Body of pancreas (tissue), 4 donors: ENCODE results near the gene EP400. TPM values are rescaled to one million over a fixed set of nuclear protein-coding genes. Genes with fewer than 3 reads are reported as not detected.

ENCODE experiments used
- ATAC-seq: fragments of 150-250 bp; one replicate; pipeline ENCODE4 v1.9.1; 2016
- DNase-seq, 4 donors: peaks; one replicate each; pipeline ENCODE4 v3.0.0-alpha.2; 2019
- H3K27ac ChIP-seq, 4 donors: fragments of 200-600 bp; sonication (generic); 1 replicate in 3 of 4; 2 replicates in 1 of 4; pipeline versions ENCODE4 v1.5.1 to v1.6.1; 2016 to 2019; ENCODE audit warnings: mild to moderate bottlenecking in 1 of 4, mixed read lengths in 1 of 4, moderate library complexity in 1 of 4
- H3K27me3 ChIP-seq, 2 donors: fragments of 200-600 bp; sonication (generic); one replicate each; pipeline ENCODE4 v1.6.0; 2016; ENCODE audit warnings: mild to moderate bottlenecking in 1 of 2
- H3K36me3 ChIP-seq, 2 donors: fragments of 200-600 bp; sonication (generic); replicated peaks in 1 of 2; 2 replicates each; pipeline ENCODE4 v1.5.1; 2016; ENCODE audit warnings: low read depth in 2 of 2; ENCODE audit not compliant: insufficient read depth in 1 of 2
- H3K4me1 ChIP-seq: fragments of 200-600 bp; sonication (generic); one replicate; pipeline ENCODE4 v1.6.0; 2016
- H3K4me3 ChIP-seq, 2 donors: fragments of 200-600 bp; sonication (generic); 1 replicate in 1 of 2; 2 replicates in 1 of 2; pipeline ENCODE4 v1.5.1; 2016 to 2019
- H3K9me3 ChIP-seq, 3 donors: fragments of 200-600 bp; sonication (generic); 1 replicate in 2 of 3; 2 replicates in 1 of 3; pipeline ENCODE4 v1.5.1; 2016
- CTCF ChIP-seq, 7 experiments: fragments of 450-650 bp in 4 of 7; fragments of 200-600 bp in 3 of 7; sonication (generic) in 3 of 7; IDR thresholded peaks; one replicate each; pipeline ENCODE4 v1.5.1; 2016 to 2019; ENCODE audit warnings: antibody characterized with exemption in 7 of 7
- POLR2A ChIP-seq, 3 donors: fragments of 450-650 bp; IDR thresholded peaks; one replicate each; pipeline ENCODE4 v1.6.1; 2016; ENCODE audit warnings: antibody characterized with exemption in 3 of 3, mild to moderate bottlenecking in 2 of 3
- WGBS, 2 donors: methylation state at CpG; one replicate each; pipeline ENCODE4 v1.1.5; 2017; 5-methylcytosine and 5-hydroxymethylcytosine counted together
- intact Hi-C: fragments of 100-400 bp; cut with DNase I; formaldehyde crosslinking; loops from one replicate; pipeline ENCODE4 v1.15.1; 2023
- total RNA-seq, 2 donors: library from RNA; depleted of rRNA; stranded (reverse); fragments of >200 nt; gene quantifications; one replicate each; pipeline ENCODE4 v1.1.0, GENCODE V29; 2016

EP400 gene
- total RNA-seq, 2 donors from 2014 or later, result 20.5 to 22.4 TPM

DNA sequence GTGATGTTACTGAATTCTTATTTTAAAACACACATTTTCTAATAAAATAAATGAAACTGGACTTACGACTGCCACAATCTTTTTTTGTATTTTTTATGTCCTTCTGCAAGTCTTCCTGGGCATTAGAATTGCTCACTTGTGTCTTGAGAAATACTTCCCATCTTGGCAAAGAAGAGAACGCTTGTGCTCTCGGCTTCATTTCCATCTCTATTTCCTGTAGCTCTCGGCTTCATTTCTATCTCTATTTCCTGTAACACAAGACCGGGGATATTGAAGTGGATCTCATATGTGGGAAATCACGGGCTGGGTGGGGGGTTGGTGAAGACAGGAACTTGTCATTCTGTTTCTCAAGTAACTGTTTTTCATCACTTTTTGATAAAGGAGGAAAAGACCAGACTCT lies 77.9 kb downstream of the EP400 start:
- H3K36me3 ChIP-seq, result peaks cover 20 to 57% of the 10 kb centered on the region in 2 donors
- DNase-seq (no peak), ATAC-seq (no peak)
- intact Hi-C loops, result no loop called here
- 79 to 87% methylated on average over 6 of the region's 6 CpGs for WGBS, 2 donors
- no peaks in the 10 kb centered on the region for H3K4me1 ChIP-seq
- no peaks in the 10 kb centered on the region for H3K27me3 ChIP-seq
- TF ChIP-seq CTCF (IDR thresholded peaks at IDR 0.05) (no peak), POLR2A (IDR thresholded peaks at IDR 0.05) (no peak)
- no peak overlapping the region for H3K27ac ChIP-seq
- no peaks in the 10 kb centered on the region for H3K9me3 ChIP-seq
- no peak overlapping the region for H3K4me3 ChIP-seq

- intact Hi-C loops, result no loop called here
- Histone ChIP-seq H3K4me1 (no peaks in the 10 kb centered on the region), H3K9me3 (no peaks in the 10 kb centered on the region), H3K27me3 (no peaks in the 10 kb centered on the region), H3K27ac (no peak overlapping the region), H3K36me3 (peaks cover 20 to 59% of the 10 kb centered on the region in 2 donors), H3K4me3 (no peak overlapping the region)
- WGBS, 2 donors, result 91 to 98% methylated on average over 15 of the region's 15 CpGs
- TF ChIP-seq CTCF (IDR thresholded peaks at IDR 0.05) (no peak), POLR2A (IDR thresholded peaks at IDR 0.05) (no peak)
- DNase-seq (no peak), ATAC-seq (no peak)
These were observed 78.4 kb downstream of the EP400 start for GRCh38 chr12:132028111-132028510.

DNA sequence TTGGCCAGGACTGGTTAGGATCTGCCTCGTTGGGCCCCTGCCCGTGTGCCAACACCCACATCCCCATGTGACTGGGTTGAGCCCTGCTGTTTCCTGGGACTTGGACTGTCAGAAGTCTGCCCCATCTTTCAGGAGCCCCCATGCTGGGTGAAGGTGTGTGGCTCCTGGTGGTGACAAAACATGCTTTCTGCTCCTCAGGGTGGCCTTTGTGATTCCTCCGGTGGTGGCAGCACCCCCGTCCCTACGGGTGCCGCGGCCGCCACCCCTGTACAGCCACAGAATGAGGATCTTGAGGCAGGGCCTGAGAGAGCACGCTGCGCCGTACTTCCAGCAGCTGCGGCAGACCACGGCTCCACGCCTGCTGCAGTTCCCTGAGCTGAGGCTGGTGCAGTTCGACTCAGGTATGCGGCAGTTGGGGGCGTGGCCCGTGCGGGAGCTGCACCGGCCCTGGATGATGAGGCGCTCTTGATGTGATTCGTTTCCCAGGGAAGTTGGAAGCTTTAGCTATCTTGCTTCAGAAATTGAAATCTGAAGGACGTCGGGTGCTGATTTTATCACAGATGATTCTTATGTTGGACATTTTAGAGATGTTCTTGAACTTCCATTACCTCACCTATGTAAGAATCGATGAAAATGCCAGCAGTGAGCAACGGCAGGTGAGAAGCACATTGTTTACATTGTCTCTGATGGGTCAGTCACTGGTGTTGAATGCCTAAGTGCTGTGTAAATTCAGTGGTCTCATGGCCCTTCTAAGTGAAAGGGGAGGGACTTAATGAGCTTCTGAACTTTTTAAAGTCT lies 80.0 kb downstream of the EP400 start:
- H3K4me3 ChIP-seq, result no peak overlapping the region
- no peak for ATAC-seq
- intact Hi-C loops, result no loop called here
- H3K4me1 ChIP-seq, result no peaks in the 10 kb centered on the region
- no peaks in the 10 kb centered on the region for H3K9me3 ChIP-seq
- H3K27ac ChIP-seq, result no peak overlapping the region
- H3K27me3 ChIP-seq, result no peaks in the 10 kb centered on the region
- TF ChIP-seq CTCF (IDR thresholded peaks at IDR 0.05) (no peak), POLR2A (IDR thresholded peaks at IDR 0.05) (no peak)
- 79 to 90% methylated on average over 12 to 26 of the region's 26 CpGs for WGBS, 2 donors
- peaks cover 16 to 56% of the 10 kb centered on the region in 2 donors for H3K36me3 ChIP-seq
- no peak for DNase-seq

- intact Hi-C loops, result no loop called here
- Histone ChIP-seq H3K4me1 (no peaks in the 10 kb centered on the region), H3K27me3 (no peaks in the 10 kb centered on the region), H3K36me3 (peaks cover 9 to 56% of the 10 kb centered on the region in 2 donors), H3K27ac (no peak overlapping the region), H3K4me3 (no peak overlapping the region), H3K9me3 (no peaks in the 10 kb centered on the region)
- no peak for DNase-seq
- ATAC-seq, result no peak
- TF ChIP-seq CTCF (IDR thresholded peaks at IDR 0.05), result no peak
- TF ChIP-seq POLR2A (IDR thresholded peaks at IDR 0.05), result no peak
- WGBS, 2 donors, result 89 to 95% methylated on average over 11 of the region's 11 CpGs
These were observed 80.8 kb downstream of the EP400 start for GRCh38 chr12:132030367-132031038.
